ENCODE results near the gene ZSWIM6.

ZSWIM6 gene

GRCh38 chr5:61331407-61332357 is at the start of gene ZSWIM6:
TSS of gene ZSWIM6 (plus strand) at chr5:61332258. CDS start at chr5:61332273, 15 bp downstream.
- peak; percentile 97 for DNase-seq

- DNase-seq: no peak
Observed at GRCh38 chr5:61283471-61283870, 48.6 kb upstream of the ZSWIM6 start.

- no peak for DNase-seq
Observed at GRCh38 chr5:61285531-61285930, 46.5 kb upstream of the ZSWIM6 start.

GRCh38 chr5:61286446-61287132 is 45.5 kb upstream of the ZSWIM6 start:
- no peak for DNase-seq

GRCh38 chr5:61287474-61287873 is 44.6 kb upstream of the ZSWIM6 start:
- DNase-seq: no peak

GRCh38 chr5:61289241-61289640 is 42.8 kb upstream of the ZSWIM6 start:
- DNase-seq: no peak

- no peak for DNase-seq
Observed at GRCh38 chr5:61289669-61290306, 42.3 kb upstream of the ZSWIM6 start.

GRCh38 chr5:61290791-61291210 is 41.3 kb upstream of the ZSWIM6 start:
- no peak for DNase-seq

GRCh38 chr5:61292062-61292657 is 39.9 kb upstream of the ZSWIM6 start:
- DNase-seq: no peak

- no peak for DNase-seq
Observed at GRCh38 chr5:61293071-61293470, 39.0 kb upstream of the ZSWIM6 start.

- no peak for DNase-seq
Observed at GRCh38 chr5:61293873-61294272, 38.2 kb upstream of the ZSWIM6 start.

- DNase-seq: no peak
Observed at GRCh38 chr5:61295365-61295764, 36.7 kb upstream of the ZSWIM6 start.

- DNase-seq: no peak
Observed at GRCh38 chr5:61298066-61298465, 34.0 kb upstream of the ZSWIM6 start.

- DNase-seq: no peak
Observed at GRCh38 chr5:61298580-61298979, 33.5 kb upstream of the ZSWIM6 start.

- no peak for DNase-seq
Observed at GRCh38 chr5:61299261-61299681, 32.8 kb upstream of the ZSWIM6 start.

GRCh38 chr5:61301341-61302199 is 30.5 kb upstream of the ZSWIM6 start:
- DNase-seq: no peak

- no peak for DNase-seq
Observed at GRCh38 chr5:61302200-61302563, 29.9 kb upstream of the ZSWIM6 start.

- no peak for DNase-seq
Observed at GRCh38 chr5:61303346-61303745, 28.7 kb upstream of the ZSWIM6 start.

- no peak for DNase-seq
Observed at GRCh38 chr5:61304590-61305381, 27.3 kb upstream of the ZSWIM6 start.

- peak; percentile 53 for DNase-seq
Observed at GRCh38 chr5:61306531-61307131, 25.4 kb upstream of the ZSWIM6 start.

GRCh38 chr5:61307191-61307590 is 24.9 kb upstream of the ZSWIM6 start:
- DNase-seq: no peak

Data from activated CD4-positive, alpha-beta T cell treated with anti-CD3 and anti-CD28 coated beads, Interleukin-2, Interleukin-6, amounts not matched to agents 100 ng/mL and 50 ng/mL, durations not matched to agents 16 hours and 8 hours (primary cell).